ENCODE results near the gene ASGR2. TPM values are rescaled to one million over a fixed set of nuclear protein-coding genes. Genes with fewer than 3 reads are reported as not detected.
"Not testable (repeated sequence)": the region's sequence is repeated elsewhere in the genome, so short reads cannot be mapped to it uniquely, and the experiment has no call there.

The ASGR2 gene
- total RNA-seq, 4 donors from 2014 or later: 0.32 TPM; not detected in 3

DNA sequence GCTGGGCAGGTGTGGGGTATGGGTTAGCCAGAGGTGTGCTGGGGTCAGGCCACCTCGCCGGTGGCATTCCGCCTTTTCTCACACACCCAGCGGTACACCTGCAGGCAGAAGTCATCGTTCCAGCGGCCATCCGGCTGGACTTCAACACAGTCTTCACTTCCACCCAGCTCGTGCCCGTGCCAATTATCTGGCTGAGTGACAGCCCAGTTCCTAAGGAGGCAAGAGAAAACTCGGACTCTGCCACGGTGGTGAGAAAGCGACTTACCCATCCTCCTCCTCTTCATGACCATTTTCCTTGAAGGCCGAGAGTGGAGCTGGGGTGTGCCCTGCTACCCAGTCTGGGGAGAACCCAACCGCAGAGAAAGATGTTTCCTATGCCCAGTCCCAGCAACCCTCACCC is 13.1 kb downstream of the ASGR2 start:
- WGBS, 2 donors (ENCODE audit: low coverage in 1 of 2): 86 to 100% methylated on average over 5 to 14 of the region's 14 CpGs
- intact Hi-C loops (cut with DNase I; ENCODE audit: low total_unique reads): no loop called here

GRCh38 chr17:7100641-7101379 is 13.8 kb downstream of the ASGR2 start:
- 76 to 95% methylated on average over 7 to 49 of the region's 50 CpGs for WGBS, 2 donors (ENCODE audit: low coverage in 1 of 2)
- not testable (repeated sequence) for DNase-seq

More for the DNA sequence above, 13.1 kb downstream of the ASGR2 start:
- Histone ChIP-seq H3K9me3 (no peaks in the 10 kb centered on the region), H3K36me3 (no peaks in the 10 kb centered on the region), H3K27me3 (peaks cover 14% of the 10 kb centered on the region), H3K4me3 (no peak overlapping the region), H3K4me1 (no peaks in the 10 kb centered on the region), H3K27ac (no peak overlapping the region)
- in situ Hi-C loops (cut with MboI; ENCODE audit: low pct_ligation_motif_present in 1 of 4, low pct_unique_long_range_greater_than_20kb in 1 of 4, low sequenced_read_pairs in 3 of 4): no loop called here
- TF ChIP-seq POLR2AphosphoS5 (IDR thresholded peaks at IDR 0.05) (no peak), EP300 (IDR thresholded peaks at IDR 0.05; ENCODE audit: low read depth) (no peak), POLR2A (IDR thresholded peaks at IDR 0.05) (no peak)
- TF ChIP-seq, protein P1, sequence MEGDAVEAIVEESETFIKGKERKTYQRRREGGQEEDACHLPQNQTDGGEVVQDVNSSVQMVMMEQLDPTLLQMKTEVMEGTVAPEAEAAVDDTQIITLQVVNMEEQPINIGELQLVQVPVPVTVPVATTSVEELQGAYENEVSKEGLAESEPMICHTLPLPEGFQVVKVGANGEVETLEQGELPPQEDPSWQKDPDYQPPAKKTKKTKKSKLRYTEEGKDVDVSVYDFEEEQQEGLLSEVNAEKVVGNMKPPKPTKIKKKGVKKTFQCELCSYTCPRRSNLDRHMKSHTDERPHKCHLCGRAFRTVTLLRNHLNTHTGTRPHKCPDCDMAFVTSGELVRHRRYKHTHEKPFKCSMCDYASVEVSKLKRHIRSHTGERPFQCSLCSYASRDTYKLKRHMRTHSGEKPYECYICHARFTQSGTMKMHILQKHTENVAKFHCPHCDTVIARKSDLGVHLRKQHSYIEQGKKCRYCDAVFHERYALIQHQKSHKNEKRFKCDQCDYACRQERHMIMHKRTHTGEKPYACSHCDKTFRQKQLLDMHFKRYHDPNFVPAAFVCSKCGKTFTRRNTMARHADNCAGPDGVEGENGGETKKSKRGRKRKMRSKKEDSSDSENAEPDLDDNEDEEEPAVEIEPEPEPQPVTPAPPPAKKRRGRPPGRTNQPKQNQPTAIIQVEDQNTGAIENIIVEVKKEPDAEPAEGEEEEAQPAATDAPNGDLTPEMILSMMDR (IDR thresholded peaks at IDR 0.05): no peak
- DNase-seq: no peak

GRCh38 chr17:7098802-7099459 is 15.7 kb downstream of the ASGR2 start:
- Histone ChIP-seq H3K4me1 (no peaks in the 10 kb centered on the region), H3K4me3 (no peak overlapping the region), H3K36me3 (no peaks in the 10 kb centered on the region), H3K27ac (no peak overlapping the region), H3K9me3 (no peaks in the 10 kb centered on the region), H3K27me3 (peaks cover 14% of the 10 kb centered on the region)
- intact Hi-C loops (cut with DNase I; ENCODE audit: low total_unique reads) (loop anchor here (1.0 kb wide), 1 partner anchor 18 kb away; no protein-coding TSS in a partner anchor), in situ Hi-C loops (cut with MboI; ENCODE audit: low pct_ligation_motif_present in 1 of 4, low pct_unique_long_range_greater_than_20kb in 1 of 4, low sequenced_read_pairs in 3 of 4) (no loop called here)
- no peak for DNase-seq
- TF ChIP-seq EP300 (IDR thresholded peaks at IDR 0.05; ENCODE audit: low read depth): no peak
- no peak for TF ChIP-seq POLR2AphosphoS5 (IDR thresholded peaks at IDR 0.05)
- TF ChIP-seq POLR2A (IDR thresholded peaks at IDR 0.05): no peak
- TF ChIP-seq, protein P1 (IDR thresholded peaks at IDR 0.05): no peak
- 75 to 76% methylated on average over 13 of the region's 13 CpGs for WGBS, 2 donors (ENCODE audit: low coverage in 1 of 2)

More at GRCh38 chr17:7100641-7101379, 13.8 kb downstream of the ASGR2 start:
- H3K27ac ChIP-seq; H3K4me1 ChIP-seq; H3K36me3 ChIP-seq; H3K4me3 ChIP-seq; intact Hi-C loops (cut with DNase I; ENCODE audit: low total_unique reads); in situ Hi-C loops (cut with MboI; ENCODE audit: low pct_ligation_motif_present in 1 of 4, low pct_unique_long_range_greater_than_20kb in 1 of 4, low sequenced_read_pairs in 3 of 4); H3K9me3 ChIP-seq: not testable (repeated sequence)
- peaks cover 14% of the 10 kb centered on the region for H3K27me3 ChIP-seq

DNA sequence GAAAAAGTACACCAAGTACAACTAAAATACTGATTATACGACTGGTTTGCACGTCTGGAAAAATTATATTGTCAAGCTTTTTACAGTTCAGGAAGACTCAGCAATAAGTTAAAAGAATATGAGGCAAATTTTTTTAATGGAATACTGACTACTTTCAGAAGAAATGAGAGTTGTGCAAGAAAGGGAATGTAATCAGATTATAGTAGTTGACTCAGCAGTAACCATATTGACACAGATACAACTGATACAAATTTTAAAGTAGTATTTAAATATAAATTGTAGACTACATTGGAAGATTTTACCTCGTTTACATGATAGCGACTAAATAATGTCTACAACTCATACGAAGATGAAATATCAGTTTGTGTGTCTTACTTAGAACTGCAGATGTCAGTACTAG is 16.7 kb downstream of the ASGR2 start:
- intact Hi-C loops (cut with DNase I; ENCODE audit: low total_unique reads) (loop anchor here (1.0 kb wide), 1 partner anchor 17 kb away; no protein-coding TSS in a partner anchor), in situ Hi-C loops (cut with MboI; ENCODE audit: low pct_ligation_motif_present in 1 of 4, low pct_unique_long_range_greater_than_20kb in 1 of 4, low sequenced_read_pairs in 3 of 4) (no loop called here)
- no peak for TF ChIP-seq EP300 (IDR thresholded peaks at IDR 0.05; ENCODE audit: low read depth)
- TF ChIP-seq POLR2AphosphoS5 (IDR thresholded peaks at IDR 0.05): no peak
- TF ChIP-seq, protein P1 (IDR thresholded peaks at IDR 0.05): no peak
- no peak for TF ChIP-seq POLR2A (IDR thresholded peaks at IDR 0.05)
- no peak for DNase-seq
- H3K4me3 ChIP-seq: no peak overlapping the region
- 61 to 70% methylated on average over 5 of the region's 5 CpGs for WGBS, 2 donors (ENCODE audit: low coverage in 1 of 2)
- H3K27me3 ChIP-seq: peaks cover 9% of the 10 kb centered on the region
- H3K4me1 ChIP-seq: no peaks in the 10 kb centered on the region
- no peak overlapping the region for H3K27ac ChIP-seq
- H3K36me3 ChIP-seq: no peaks in the 10 kb centered on the region
- H3K9me3 ChIP-seq: no peaks in the 10 kb centered on the region

All from transverse colon (tissue), 4 donors.